Bronchial epithelial cell (primary cell): ENCODE results near the gene OR4K5. TPM values are rescaled to one million over a fixed set of nuclear protein-coding genes. Genes with fewer than 3 reads are reported as not detected.

Source experiments
- DNase-seq: peaks from one replicate; pipeline ENCODE4 v3.0.0-alpha.2; 2010; ENCODE audit warnings: low read depth
- FAIRE-seq: peaks from 2 replicates; lab custom pipeline; 2011; peaks lifted over from hg19 to GRCh38; lab: Jason Lieb, UNC
- H3K27me3 ChIP-seq: 2 replicates; pipeline ENCODE4 v1.5.1; 2011; ENCODE audit warnings: low read length; ENCODE audit not compliant: control insufficient read depth, insufficient read depth
- H3K36me3 ChIP-seq: 2 replicates; pipeline ENCODE4 v1.5.1; 2011; ENCODE audit warnings: low read length; ENCODE audit not compliant: control insufficient read depth, insufficient read depth
- H3K4me3 ChIP-seq: 2 replicates; pipeline ENCODE4 v1.5.1; 2011; ENCODE audit warnings: mild to moderate bottlenecking, low read depth, low read length, control low read depth
- total RNA-seq: library from RNA; depleted of rRNA; stranded (reverse); fragments of >200 nt; gene quantifications from 2 replicates; pipeline ENCODE4 v1.2.1, GENCODE V29; 2014
- TF ChIP-seq, protein P1 (sequence below): IDR thresholded peaks from 2 replicates; pipeline ENCODE4 v1.5.1; 2011; ENCODE audit warnings: mild to moderate bottlenecking, moderate library complexity, low read length, control low read depth, inconsistent platforms; ENCODE audit not compliant: insufficient read depth, severe bottlenecking

Gene OR4K5
- not detected in 2 replicates for total RNA-seq

DNA sequence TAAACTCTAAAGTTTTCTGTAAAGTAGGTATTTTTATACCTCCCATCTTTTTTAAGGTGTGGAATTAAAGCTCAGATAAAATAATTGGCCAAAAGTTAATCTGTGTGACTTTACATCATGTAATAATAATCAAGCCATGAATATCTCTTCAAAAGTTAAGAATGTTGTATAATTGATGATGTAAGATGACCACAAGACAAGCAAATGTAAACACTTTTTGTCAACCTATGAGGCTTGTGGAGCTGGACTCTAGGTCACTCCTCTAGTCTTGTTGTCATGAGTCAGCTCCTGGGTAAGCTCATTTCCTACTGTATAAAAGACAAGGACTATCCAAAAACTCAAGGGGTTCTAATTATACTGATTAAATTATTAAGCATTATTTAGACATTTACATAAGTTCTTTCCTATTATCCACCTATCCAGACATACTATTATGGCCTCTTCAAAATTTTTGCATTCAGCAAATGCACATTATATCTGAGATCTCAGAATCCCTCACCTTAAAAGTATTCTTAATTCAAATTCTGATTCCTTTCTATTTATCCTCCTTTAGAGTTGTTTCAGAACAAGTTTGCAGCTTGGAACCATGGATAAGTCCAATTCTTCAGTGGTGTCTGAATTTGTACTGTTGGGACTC lies at the start of gene OR4K5:
Gene OR4K5, plus strand, starts transcription at position 587 of the 637 bp plus-strand sequence. Its CDS starts 0 bp downstream, at position 587.
- H3K27me3 ChIP-seq: no peaks in the 10 kb centered on the region
- no peak within 1 kb of the TSS for H3K4me3 ChIP-seq
- DNase-seq: no peak
- no peak for FAIRE-seq
- TF ChIP-seq, protein P1, sequence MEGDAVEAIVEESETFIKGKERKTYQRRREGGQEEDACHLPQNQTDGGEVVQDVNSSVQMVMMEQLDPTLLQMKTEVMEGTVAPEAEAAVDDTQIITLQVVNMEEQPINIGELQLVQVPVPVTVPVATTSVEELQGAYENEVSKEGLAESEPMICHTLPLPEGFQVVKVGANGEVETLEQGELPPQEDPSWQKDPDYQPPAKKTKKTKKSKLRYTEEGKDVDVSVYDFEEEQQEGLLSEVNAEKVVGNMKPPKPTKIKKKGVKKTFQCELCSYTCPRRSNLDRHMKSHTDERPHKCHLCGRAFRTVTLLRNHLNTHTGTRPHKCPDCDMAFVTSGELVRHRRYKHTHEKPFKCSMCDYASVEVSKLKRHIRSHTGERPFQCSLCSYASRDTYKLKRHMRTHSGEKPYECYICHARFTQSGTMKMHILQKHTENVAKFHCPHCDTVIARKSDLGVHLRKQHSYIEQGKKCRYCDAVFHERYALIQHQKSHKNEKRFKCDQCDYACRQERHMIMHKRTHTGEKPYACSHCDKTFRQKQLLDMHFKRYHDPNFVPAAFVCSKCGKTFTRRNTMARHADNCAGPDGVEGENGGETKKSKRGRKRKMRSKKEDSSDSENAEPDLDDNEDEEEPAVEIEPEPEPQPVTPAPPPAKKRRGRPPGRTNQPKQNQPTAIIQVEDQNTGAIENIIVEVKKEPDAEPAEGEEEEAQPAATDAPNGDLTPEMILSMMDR: no peak
- no peaks in the 10 kb centered on the region for H3K36me3 ChIP-seq

DNA sequence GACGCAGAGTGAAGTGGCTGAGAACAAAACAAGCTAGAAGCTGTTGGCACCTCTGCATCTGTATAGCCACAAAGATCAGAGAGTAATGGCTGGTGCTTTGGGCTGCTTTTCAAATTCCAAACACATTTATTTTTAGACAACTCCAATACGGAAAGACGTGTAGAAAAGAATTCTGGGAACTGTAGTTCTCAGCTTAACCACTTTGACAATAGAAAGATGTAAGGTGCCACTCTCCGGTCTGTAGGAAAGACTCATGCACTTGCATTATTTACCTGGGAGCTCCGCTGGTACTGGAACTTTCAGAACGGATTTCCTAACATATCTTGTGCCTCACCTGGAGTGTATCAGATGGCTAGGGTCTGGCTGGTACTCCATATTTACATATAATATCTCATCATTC lies 47.2 kb upstream of the OR4K5 start:
- Histone ChIP-seq H3K36me3 (no peaks in the 10 kb centered on the region), H3K4me3 (no peak overlapping the region), H3K27me3 (no peaks in the 10 kb centered on the region)
- DNase-seq (no peak), FAIRE-seq (no peak)
- TF ChIP-seq, protein P1: no peak

DNA sequence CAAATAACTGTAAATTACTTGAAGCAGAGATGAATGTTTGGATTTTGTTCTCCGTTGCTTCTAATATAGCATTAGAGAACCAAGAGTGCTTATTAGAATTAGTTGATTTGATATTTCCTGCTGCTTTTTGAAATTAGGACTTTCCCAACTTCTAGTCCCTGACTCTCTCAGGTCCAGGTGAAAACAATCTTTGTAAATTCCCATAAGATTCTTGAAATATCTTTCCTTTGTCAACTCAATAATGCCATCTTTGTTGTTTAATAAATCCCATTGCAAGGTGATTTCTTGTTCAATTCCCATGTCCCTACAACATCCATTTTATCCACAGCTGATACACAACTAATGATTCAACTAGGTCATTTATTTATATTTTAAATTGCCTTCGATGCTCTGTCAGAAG lies 45.6 kb upstream of the OR4K5 start, which contains the start of gene OR4K2:
Gene OR4K2, plus strand, starts transcription at position 301 of the 400 bp plus-strand sequence. CDS start 1,126 bp downstream, outside the sequence.
- DNase-seq (no peak), FAIRE-seq (no peak)
- Histone ChIP-seq H3K4me3 (no peak within 1 kb of the TSS), H3K36me3 (no peaks in the 10 kb centered on the region), H3K27me3 (no peaks in the 10 kb centered on the region)
- TF ChIP-seq, protein P1: no peak

- no peaks in the 10 kb centered on the region for H3K36me3 ChIP-seq
- peak; percentile 2 for DNase-seq
- H3K4me3 ChIP-seq: no peak overlapping the region
- TF ChIP-seq, protein P1: peak; percentile 10
- FAIRE-seq: no peak
- no peaks in the 10 kb centered on the region for H3K27me3 ChIP-seq
Measured at GRCh38 chr14:19878029-19878642, 42.3 kb upstream of the OR4K5 start.

DNA sequence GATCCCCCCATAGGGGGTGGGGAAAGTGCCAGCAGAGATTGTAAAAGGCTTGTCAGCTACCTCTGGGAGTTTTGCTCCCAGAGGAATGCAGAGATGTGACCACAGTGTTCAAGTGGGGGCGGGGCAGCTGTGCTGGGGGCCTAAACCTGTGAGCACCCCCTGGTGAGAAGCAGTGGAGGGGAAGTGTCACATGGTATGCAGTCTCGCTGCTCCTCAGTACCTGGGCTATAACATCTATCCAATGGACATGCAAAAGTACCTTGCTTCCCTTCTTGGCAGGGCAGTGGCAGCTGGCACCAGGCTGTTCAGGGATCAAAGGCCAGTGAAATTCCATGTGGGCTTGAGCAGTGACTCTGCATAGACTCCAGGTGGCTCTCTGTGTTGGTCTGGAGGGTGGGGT lies 25.1 kb upstream of the OR4K5 start:
- no peak overlapping the region for H3K4me3 ChIP-seq
- FAIRE-seq (peak; percentile 83), DNase-seq (no peak)
- no peaks in the 10 kb centered on the region for H3K36me3 ChIP-seq
- TF ChIP-seq, protein P1: no peak
- H3K27me3 ChIP-seq: no peaks in the 10 kb centered on the region

- Histone ChIP-seq H3K4me3 (no peak overlapping the region), H3K27me3 (no peaks in the 10 kb centered on the region), H3K36me3 (no peaks in the 10 kb centered on the region)
- DNase-seq: no peak
- TF ChIP-seq, protein P1: no peak
- peak; percentile 86 for FAIRE-seq
Measured at GRCh38 chr14:19900999-19901398, 19.4 kb upstream of the OR4K5 start.
